Cardiac fibroblast (primary cell): ENCODE results near the gene TNFAIP8L3.
A peak's percentile ranks its signal among the peaks of the same experiment; 100 is the strongest.
"Not testable (repeated sequence)": the region's sequence is repeated elsewhere in the genome, so short reads cannot be mapped to it uniquely, and the experiment has no call there.

Experiments used
- DNase-seq, 2 donors: peaks; one replicate each; pipeline versions ENCODE4 v3.0.0 to v3.0.0-alpha.2; 2010; ENCODE audit warnings: low read depth in 2 of 2
- H3K4me3 ChIP-seq, 2 donors: replicated peaks in 1 of 2; 1 replicate in 1 of 2; 2 replicates in 1 of 2; pipeline ENCODE4 v1.5.1; 2011; ENCODE audit warnings: low read depth in 2 of 2, low read length in 2 of 2, mild to moderate bottlenecking in 2 of 2, moderate library complexity in 1 of 2
- TF ChIP-seq, protein P1 (sequence below): IDR thresholded peaks from one replicate; pipeline ENCODE4 v1.5.1; 2011; ENCODE audit warnings: low read depth, mild to moderate bottlenecking, low read length, inconsistent platforms

Gene TNFAIP8L3

DNA sequence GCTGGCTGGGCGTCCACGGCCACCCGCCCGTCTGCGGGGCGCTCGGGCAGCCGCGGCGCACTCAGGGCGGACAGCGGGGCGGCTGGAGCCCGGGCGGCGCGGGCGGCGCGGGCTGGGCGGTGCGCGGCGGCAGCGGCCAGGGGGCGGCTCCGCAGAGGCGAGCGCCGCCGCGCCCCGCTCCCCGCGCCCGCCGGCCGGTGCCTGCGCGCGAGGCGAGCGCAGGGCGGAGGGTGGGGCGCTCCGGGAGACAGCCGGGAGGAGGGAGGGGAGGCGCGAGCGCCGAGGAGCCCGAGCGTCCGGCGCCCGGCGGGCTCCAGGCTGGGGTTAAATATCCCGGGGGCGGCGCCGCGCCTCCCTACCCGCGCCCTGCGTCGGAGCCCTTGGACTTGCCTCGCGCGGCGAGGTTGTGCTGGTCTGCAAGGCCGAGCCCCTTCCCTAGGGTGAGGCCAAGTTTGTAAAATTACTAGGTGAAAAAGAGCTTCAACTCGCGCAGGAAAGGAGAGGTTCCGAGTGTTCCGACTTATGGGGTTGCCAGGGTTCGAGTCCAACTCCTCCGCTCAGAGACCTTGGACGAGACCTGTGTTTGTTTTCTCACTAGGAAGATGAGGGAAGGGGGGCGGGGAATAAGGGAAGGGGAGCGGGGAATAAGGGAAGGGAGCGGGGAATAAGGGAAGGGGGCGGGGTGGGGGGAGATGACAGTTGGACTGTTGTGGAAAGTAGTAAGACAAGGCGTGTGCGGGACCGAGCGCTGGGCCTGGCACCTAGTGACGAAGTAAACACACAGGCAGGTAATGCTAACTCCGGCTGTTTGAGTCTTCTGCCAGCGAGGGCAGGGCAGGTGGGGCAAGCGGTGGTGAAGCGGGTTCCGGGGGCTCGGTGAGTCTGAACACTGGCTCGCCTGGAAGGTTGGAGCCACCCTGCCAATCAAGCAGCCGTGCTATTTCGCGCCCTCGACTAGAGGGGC lies at the start of gene TNFAIP8L3:
TSS of gene TNFAIP8L3 (minus strand) at position 301 of the 964 bp plus-strand sequence. CDS start 311 bp downstream, outside the sequence.
- peak; percentile 53 to 58 for DNase-seq
- TF ChIP-seq, protein P1, sequence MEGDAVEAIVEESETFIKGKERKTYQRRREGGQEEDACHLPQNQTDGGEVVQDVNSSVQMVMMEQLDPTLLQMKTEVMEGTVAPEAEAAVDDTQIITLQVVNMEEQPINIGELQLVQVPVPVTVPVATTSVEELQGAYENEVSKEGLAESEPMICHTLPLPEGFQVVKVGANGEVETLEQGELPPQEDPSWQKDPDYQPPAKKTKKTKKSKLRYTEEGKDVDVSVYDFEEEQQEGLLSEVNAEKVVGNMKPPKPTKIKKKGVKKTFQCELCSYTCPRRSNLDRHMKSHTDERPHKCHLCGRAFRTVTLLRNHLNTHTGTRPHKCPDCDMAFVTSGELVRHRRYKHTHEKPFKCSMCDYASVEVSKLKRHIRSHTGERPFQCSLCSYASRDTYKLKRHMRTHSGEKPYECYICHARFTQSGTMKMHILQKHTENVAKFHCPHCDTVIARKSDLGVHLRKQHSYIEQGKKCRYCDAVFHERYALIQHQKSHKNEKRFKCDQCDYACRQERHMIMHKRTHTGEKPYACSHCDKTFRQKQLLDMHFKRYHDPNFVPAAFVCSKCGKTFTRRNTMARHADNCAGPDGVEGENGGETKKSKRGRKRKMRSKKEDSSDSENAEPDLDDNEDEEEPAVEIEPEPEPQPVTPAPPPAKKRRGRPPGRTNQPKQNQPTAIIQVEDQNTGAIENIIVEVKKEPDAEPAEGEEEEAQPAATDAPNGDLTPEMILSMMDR, result no peak
- H3K4me3 ChIP-seq, result peak within 1 kb of the TSS; percentile 78

DNA sequence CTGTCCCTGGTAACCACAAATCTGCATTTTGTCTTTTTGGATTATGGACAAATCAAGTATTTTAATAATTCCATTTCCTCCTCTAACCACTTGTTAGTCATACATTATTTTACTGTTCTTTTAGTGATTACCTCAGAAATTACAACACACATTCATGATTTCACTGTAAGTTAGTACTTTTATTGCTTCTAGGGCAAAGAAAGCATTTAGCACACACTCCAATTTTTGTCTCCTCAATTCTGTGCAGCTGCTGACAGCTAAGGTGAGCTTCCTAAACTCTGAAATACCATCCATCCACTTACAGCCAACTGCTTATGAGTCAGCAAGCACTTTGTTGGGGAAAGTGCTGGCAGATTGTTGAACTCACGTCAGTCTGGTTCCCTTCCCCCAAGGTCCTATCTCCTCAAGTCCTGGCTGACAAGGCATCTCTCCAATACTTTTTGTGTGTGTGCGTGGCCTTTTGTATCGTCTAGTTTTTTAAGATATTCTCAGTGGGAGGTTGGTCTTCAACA lies 49.4 kb upstream of the TNFAIP8L3 start:
- DNase-seq, result peak; percentile 87 to 90
- no peak overlapping the region for H3K4me3 ChIP-seq
- TF ChIP-seq, protein P1, result no peak

DNA sequence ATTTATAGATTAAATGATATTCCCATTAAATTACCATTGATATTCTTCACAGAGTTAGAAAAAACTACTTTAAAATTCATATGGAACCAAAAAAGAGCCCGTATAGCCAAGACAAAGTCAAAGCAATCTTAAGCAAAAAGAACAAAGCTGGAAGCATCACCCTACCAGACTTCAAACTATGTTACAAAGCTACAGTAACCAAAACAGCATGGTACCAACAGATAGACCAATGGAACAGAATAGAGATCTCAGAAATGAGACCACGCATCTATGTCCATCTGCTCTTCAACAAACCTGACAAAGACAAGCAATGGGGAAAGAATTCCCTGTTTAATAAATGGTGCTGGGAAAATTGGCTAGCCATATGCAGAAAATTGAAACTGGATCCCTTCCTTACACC lies 45.6 kb upstream of the TNFAIP8L3 start:
- not testable (repeated sequence) for H3K4me3 ChIP-seq, DNase-seq

DNA sequence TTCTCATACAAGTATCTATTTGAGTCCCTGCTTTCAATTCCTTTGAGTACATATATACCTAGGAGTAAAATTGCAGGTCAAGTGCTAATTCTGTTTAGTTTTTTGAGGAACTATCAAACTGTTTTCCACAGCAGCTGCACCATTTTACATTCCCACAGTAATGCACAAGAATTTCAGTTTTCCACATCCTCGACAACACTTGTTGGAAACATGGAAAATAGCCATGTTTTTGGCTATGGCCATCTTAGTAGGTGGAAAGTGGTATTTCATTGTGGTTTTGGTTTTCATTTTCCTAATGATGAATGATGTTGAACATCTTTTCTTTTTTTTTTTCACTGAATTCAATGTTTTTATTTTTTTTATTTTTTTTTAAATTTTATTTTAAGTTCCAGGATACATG lies 44.4 kb upstream of the TNFAIP8L3 start:
- H3K4me3 ChIP-seq, result no peak overlapping the region
- TF ChIP-seq, protein P1, result no peak
- no peak for DNase-seq

DNA sequence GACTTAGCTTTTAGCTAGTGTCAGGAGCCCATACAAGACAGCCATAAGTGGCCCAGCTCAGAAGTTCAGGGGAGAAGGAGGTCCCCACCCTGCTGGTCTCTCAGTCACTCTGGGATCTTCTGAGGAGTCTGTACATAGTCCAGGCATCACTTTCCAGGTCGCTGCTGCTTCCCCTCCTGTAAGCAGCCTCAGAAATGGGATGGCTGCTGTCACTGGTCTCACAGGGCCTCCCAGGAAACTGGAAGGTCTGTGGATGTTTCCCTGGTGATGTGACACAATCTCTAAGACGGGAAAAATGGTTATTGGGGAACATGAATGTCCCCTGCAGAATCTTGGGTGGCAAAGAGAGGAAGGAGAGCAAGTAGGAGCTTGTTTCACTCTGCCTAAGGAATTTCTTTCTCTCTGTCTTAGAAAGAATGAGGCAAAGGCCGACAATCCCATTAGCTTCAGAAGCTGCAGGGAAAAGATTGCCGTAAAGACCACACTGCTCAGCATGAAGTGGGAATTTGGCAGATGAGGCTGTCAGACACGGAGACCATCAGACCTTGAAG lies 43.2 kb upstream of the TNFAIP8L3 start:
- TF ChIP-seq, protein P1, result no peak
- DNase-seq, result no peak
- no peak overlapping the region for H3K4me3 ChIP-seq

DNA sequence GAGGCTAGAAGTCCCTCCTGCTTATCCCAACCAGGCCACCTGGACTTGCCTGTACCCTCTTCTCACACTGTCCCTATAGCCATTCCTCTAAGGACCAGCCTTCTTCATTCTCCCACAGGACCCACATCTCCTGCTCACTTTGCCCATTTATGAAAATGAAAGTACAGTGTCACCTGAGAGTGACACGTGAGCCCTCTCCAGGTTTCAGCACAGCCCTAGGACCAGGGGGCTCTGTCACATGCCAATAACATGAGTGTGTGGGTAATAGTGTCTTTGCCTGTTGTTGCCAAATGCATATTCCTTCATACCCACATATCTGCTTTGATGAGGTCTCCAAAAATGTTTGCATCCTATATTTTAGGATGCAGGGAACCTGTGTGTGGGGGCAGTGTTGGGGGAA lies 42.3 kb upstream of the TNFAIP8L3 start:
- no peak overlapping the region for H3K4me3 ChIP-seq
- DNase-seq, result no peak
- TF ChIP-seq, protein P1, result no peak

DNA sequence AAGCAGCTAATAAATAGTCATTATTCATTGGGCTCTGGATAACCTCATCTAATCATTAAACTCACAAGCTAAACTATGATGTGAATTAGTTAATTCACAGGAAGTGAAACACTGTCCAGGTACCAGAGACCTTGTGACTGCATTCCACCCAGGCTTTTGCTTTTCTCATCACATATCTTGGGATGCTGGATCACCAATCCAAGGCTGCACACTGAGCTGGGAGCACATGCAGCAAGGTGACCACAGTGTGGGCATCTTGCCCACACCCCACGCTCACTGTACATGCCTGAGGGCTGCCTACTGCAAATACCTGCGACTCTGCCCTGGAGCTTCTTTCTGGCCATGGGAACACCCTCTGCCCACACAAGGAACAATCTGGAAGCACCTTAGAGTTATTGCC lies 40.6 kb upstream of the TNFAIP8L3 start:
- TF ChIP-seq, protein P1, result no peak

More for the DNA sequence above, 40.6 kb upstream of the TNFAIP8L3 start:
- no peak for DNase-seq
- H3K4me3 ChIP-seq, result no peak overlapping the region
